ENCODE measurements around the gene PRKCZ.
A peak's percentile ranks its signal among the peaks of the same experiment; 100 is the strongest.

The PRKCZ gene

GRCh38 chr1:2124446-2125198 lies 74.4 kb downstream of the PRKCZ start:
- DNase-seq: no peak

GRCh38 chr1:2125350-2126211 lies 75.4 kb downstream of the PRKCZ start:
- DNase-seq: no peak

- DNase-seq: peak in 1 of 2 experiments; percentile 41
Measured at GRCh38 chr1:2126331-2127186, 76.3 kb downstream of the PRKCZ start.

- DNase-seq: no peak
Measured at GRCh38 chr1:2127187-2128145, 77.3 kb downstream of the PRKCZ start.

GRCh38 chr1:2128189-2128901 lies 78.1 kb downstream of the PRKCZ start:
- DNase-seq: no peak

- no peak for DNase-seq
Measured at GRCh38 chr1:2129256-2129943, 79.2 kb downstream of the PRKCZ start.

GRCh38 chr1:2130156-2130555 lies 79.9 kb downstream of the PRKCZ start:
- no peak for DNase-seq

- DNase-seq: no peak
Measured at GRCh38 chr1:2130871-2131289, 80.7 kb downstream of the PRKCZ start.

- DNase-seq: peak; percentile 30 to 41
Measured at GRCh38 chr1:2132222-2133038, 82.2 kb downstream of the PRKCZ start.

- DNase-seq: peak; percentile 98 to 99
Measured at GRCh38 chr1:2133039-2133878, 83.0 kb downstream of the PRKCZ start.

- no peak for DNase-seq
Measured at GRCh38 chr1:2133879-2134215, 83.6 kb downstream of the PRKCZ start.

- no peak for DNase-seq
Measured at GRCh38 chr1:2134266-2134620, 84.0 kb downstream of the PRKCZ start.

- no peak for DNase-seq
Measured at GRCh38 chr1:2134621-2135307, 84.6 kb downstream of the PRKCZ start.

- no peak for DNase-seq
Measured at GRCh38 chr1:2135441-2135841, 85.2 kb downstream of the PRKCZ start.

- no peak for DNase-seq
Measured at GRCh38 chr1:2135941-2136340, 85.7 kb downstream of the PRKCZ start.

- no peak for DNase-seq
Measured at GRCh38 chr1:2136386-2137235, 86.4 kb downstream of the PRKCZ start.

All from activated T-cell treated with anti-CD3 and anti-CD28 coated beads, Interleukin-2, amount 50 U/mL, for 48 hours (primary cell).